Stimulated activated naive CD8-positive, alpha-beta T cell treated with anti-CD3 and anti-CD28 coated beads, Interleukin-15, Interleukin-2, amounts not matched to agents 100 U/mL and 50 U/mL, for 24 hours (primary cell): ENCODE data around the gene TCP11.

Experiments
- ATAC-seq: fragments of 150-1000 bp; cut with Tn5 transposase; one replicate; pipeline ENCODE4 v1.10.0; 2021
- DNase-seq: peaks from one replicate; pipeline ENCODE4 v3.0.0; 2021

Gene TCP11

GRCh38 chr6:35092362-35093117, 48.6 kb downstream of the TCP11 start:
- DNase-seq (no peak), ATAC-seq (no peak)

- DNase-seq (no peak), ATAC-seq (no peak)
Observed at GRCh38 chr6:35091346-35092083, 49.6 kb downstream of the TCP11 start.

- ATAC-seq (no peak), DNase-seq (no peak)
Observed at GRCh38 chr6:35090734-35091133, 50.4 kb downstream of the TCP11 start.

- ATAC-seq (no peak), DNase-seq (no peak)
Observed at GRCh38 chr6:35089935-35090505, 51.1 kb downstream of the TCP11 start.

GRCh38 chr6:35089216-35089934, 51.8 kb downstream of the TCP11 start:
- DNase-seq, result no peak
- ATAC-seq, result no peak

- ATAC-seq (no peak), DNase-seq (no peak)
Observed at GRCh38 chr6:35088281-35089215, 52.6 kb downstream of the TCP11 start.

- ATAC-seq, result no peak
- no peak for DNase-seq
Observed at GRCh38 chr6:35087361-35088280, 53.5 kb downstream of the TCP11 start.

GRCh38 chr6:35086636-35087360, 54.3 kb downstream of the TCP11 start:
- no peak for DNase-seq
- ATAC-seq, result no peak

- no peak for ATAC-seq
- no peak for DNase-seq
Observed at GRCh38 chr6:35086282-35086632, 54.9 kb downstream of the TCP11 start.

- no peak for DNase-seq
Observed at GRCh38 chr6:35085359-35086281, 55.5 kb downstream of the TCP11 start.

GRCh38 chr6:35084511-35085203, 56.5 kb downstream of the TCP11 start:
- DNase-seq (no peak), ATAC-seq (no peak)

More at GRCh38 chr6:35085359-35086281, 55.5 kb downstream of the TCP11 start:
- no peak for ATAC-seq

GRCh38 chr6:35084041-35084491, 57.1 kb downstream of the TCP11 start:
- DNase-seq, result no peak

GRCh38 chr6:35083507-35083906, 57.6 kb downstream of the TCP11 start:
- ATAC-seq (no peak), DNase-seq (no peak)

More at GRCh38 chr6:35084041-35084491, 57.1 kb downstream of the TCP11 start:
- no peak for ATAC-seq

- ATAC-seq, result no peak
Observed at GRCh38 chr6:35082733-35083403, 58.3 kb downstream of the TCP11 start.

GRCh38 chr6:35082046-35082732, 59.0 kb downstream of the TCP11 start:
- ATAC-seq (no peak), DNase-seq (no peak)

More at GRCh38 chr6:35082733-35083403, 58.3 kb downstream of the TCP11 start:
- DNase-seq, result no peak

- no peak for ATAC-seq
Observed at GRCh38 chr6:35081426-35081851, 59.7 kb downstream of the TCP11 start.

More at GRCh38 chr6:35081426-35081851, 59.7 kb downstream of the TCP11 start:
- DNase-seq, result no peak
